Measurements from ENCODE around the gene USP6NL.

Gene USP6NL

GRCh38 chr10:11653758-11654471, 42.5 kb upstream of the USP6NL start:
- no peaks in the 10 kb centered on the region for H3K79me2 ChIP-seq
- H3K4me2 ChIP-seq (ENCODE audit: low read length), result no peak overlapping the region
- no peaks in the 10 kb centered on the region for H3K9me3 ChIP-seq (ENCODE audit: control insufficient read depth, low read length)
- H3K36me3 ChIP-seq (ENCODE audit: control insufficient read depth, insufficient read depth, low read length), result no peaks in the 10 kb centered on the region
- H3K4me3 ChIP-seq (ENCODE audit: low read depth, low read length), result no peak overlapping the region
- H3K27me3 ChIP-seq (ENCODE audit: control insufficient read depth, insufficient read depth, low read length), result no peaks in the 10 kb centered on the region
- no peak overlapping the region for H2AFZ ChIP-seq
- no peak overlapping the region for H3K9ac ChIP-seq
- H3K4me1 ChIP-seq, result no peaks in the 10 kb centered on the region
- no peak overlapping the region for H3K27ac ChIP-seq
- TF ChIP-seq CTCF (IDR thresholded peaks at IDR 0.05), result no peak

GRCh38 chr10:11647676-11648075, 36.2 kb upstream of the USP6NL start:
- H3K79me2 ChIP-seq, result no peaks in the 10 kb centered on the region
- H3K4me1 ChIP-seq, result no peaks in the 10 kb centered on the region
- no peaks in the 10 kb centered on the region for H3K27me3 ChIP-seq (ENCODE audit: control insufficient read depth, insufficient read depth, low read length)
- TF ChIP-seq CTCF (IDR thresholded peaks at IDR 0.05), result no peak
- no peaks in the 10 kb centered on the region for H3K9me3 ChIP-seq (ENCODE audit: control insufficient read depth, low read length)
- H3K27ac ChIP-seq, result no peak overlapping the region
- no peak overlapping the region for H3K4me3 ChIP-seq (ENCODE audit: low read depth, low read length)
- no peak overlapping the region for H2AFZ ChIP-seq
- H3K36me3 ChIP-seq (ENCODE audit: control insufficient read depth, insufficient read depth, low read length), result no peaks in the 10 kb centered on the region
- H3K4me2 ChIP-seq (ENCODE audit: low read length), result no peak overlapping the region
- no peak overlapping the region for H3K9ac ChIP-seq

- Histone ChIP-seq H3K36me3 (ENCODE audit: control insufficient read depth, insufficient read depth, low read length) (no peaks in the 10 kb centered on the region), H3K4me3 (ENCODE audit: low read depth, low read length) (no peak overlapping the region), H3K9me3 (ENCODE audit: control insufficient read depth, low read length) (no peaks in the 10 kb centered on the region), H3K9ac (no peak overlapping the region), H3K4me2 (ENCODE audit: low read length) (no peak overlapping the region), H3K27ac (no peak overlapping the region), H3K27me3 (ENCODE audit: control insufficient read depth, insufficient read depth, low read length) (no peaks in the 10 kb centered on the region), H3K79me2 (no peaks in the 10 kb centered on the region), H2AFZ (no peak overlapping the region), H3K4me1 (no peaks in the 10 kb centered on the region)
- no peak for TF ChIP-seq CTCF (IDR thresholded peaks at IDR 0.05)
These were observed 35.0 kb upstream of the USP6NL start for GRCh38 chr10:11646450-11646849.

DNA sequence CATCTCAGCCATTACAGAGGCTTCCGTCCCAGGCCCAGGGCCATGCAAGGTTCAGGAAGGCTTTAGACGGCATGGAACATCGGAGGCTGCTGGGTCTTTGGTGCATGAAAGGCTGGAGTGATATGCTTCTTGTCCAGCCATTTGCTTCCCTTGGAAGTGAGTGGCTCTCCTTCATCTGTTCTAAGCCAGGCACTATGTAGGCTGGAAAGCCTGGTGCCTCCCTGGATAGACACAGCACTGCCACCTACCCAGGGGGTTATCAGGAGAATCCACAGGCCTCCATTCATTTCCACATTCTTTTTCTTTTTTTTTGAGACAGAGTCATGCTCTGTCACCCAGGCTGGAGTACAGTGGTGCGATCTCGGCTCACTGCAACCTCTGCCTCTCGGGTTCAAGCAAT, 31.6 kb upstream of the USP6NL start:
- H3K27me3 ChIP-seq (ENCODE audit: control insufficient read depth, insufficient read depth, low read length), result no peaks in the 10 kb centered on the region
- H3K27ac ChIP-seq, result no peak overlapping the region
- no peak overlapping the region for H3K4me2 ChIP-seq (ENCODE audit: low read length)
- TF ChIP-seq CTCF (IDR thresholded peaks at IDR 0.05), result no peak
- no peaks in the 10 kb centered on the region for H3K79me2 ChIP-seq
- no peak overlapping the region for H3K4me3 ChIP-seq (ENCODE audit: low read depth, low read length)
- H3K9me3 ChIP-seq (ENCODE audit: control insufficient read depth, low read length), result no peaks in the 10 kb centered on the region
- H2AFZ ChIP-seq, result no peak overlapping the region
- no peaks in the 10 kb centered on the region for H3K36me3 ChIP-seq (ENCODE audit: control insufficient read depth, insufficient read depth, low read length)
- no peak overlapping the region for H3K9ac ChIP-seq
- H3K4me1 ChIP-seq, result no peaks in the 10 kb centered on the region

DNA sequence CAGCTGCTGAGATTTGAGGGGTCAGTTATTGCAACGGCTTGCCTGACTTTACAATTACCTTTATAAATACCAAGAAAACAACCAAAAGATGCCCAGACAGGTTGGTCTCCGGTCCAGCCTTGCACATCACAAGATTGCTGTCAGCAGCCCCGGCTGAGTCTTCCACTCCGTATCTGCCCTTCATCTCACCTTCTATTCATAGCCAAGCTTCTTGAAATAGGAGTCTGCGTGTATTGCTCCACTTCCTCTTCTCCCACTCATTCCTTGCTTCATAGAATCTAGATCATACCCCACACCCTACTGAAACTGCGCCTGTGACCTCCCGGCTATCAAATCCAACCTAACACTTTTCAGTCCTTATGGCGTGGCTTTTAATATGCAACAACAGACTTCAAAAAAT, 31.1 kb upstream of the USP6NL start:
- H3K4me3 ChIP-seq (ENCODE audit: low read depth, low read length), result no peak overlapping the region
- TF ChIP-seq CTCF (IDR thresholded peaks at IDR 0.05), result no peak
- H3K27ac ChIP-seq, result no peak overlapping the region
- H3K36me3 ChIP-seq (ENCODE audit: control insufficient read depth, insufficient read depth, low read length), result no peaks in the 10 kb centered on the region
- no peaks in the 10 kb centered on the region for H3K27me3 ChIP-seq (ENCODE audit: control insufficient read depth, insufficient read depth, low read length)
- H2AFZ ChIP-seq, result no peak overlapping the region
- H3K9ac ChIP-seq, result no peak overlapping the region
- H3K9me3 ChIP-seq (ENCODE audit: control insufficient read depth, low read length), result no peaks in the 10 kb centered on the region
- no peaks in the 10 kb centered on the region for H3K4me1 ChIP-seq
- H3K79me2 ChIP-seq, result no peaks in the 10 kb centered on the region
- no peak overlapping the region for H3K4me2 ChIP-seq (ENCODE audit: low read length)
